Vagina (tissue), 2 donors: ENCODE measurements around the gene SPIB. TPM values are rescaled to one million over a fixed set of nuclear protein-coding genes. Genes with fewer than 3 reads are reported as not detected.

Source experiments
- DNase-seq, 2 donors: peaks; one replicate each; pipeline ENCODE4 v3.0.0-alpha.2; 2017; ENCODE audit errors: extremely low spot score in 2 of 2
- H3K27ac ChIP-seq: fragments of 200-600 bp; sonication (generic); one replicate; pipeline ENCODE4 v1.5.1; 2019
- H3K27me3 ChIP-seq: fragments of 200-600 bp; sonication (generic); one replicate; pipeline ENCODE4 v1.5.1; 2019
- H3K36me3 ChIP-seq, 2 donors: fragments of 200-600 bp; sonication (generic); one replicate each; pipeline ENCODE4 v1.5.1; 2017 to 2019
- H3K4me1 ChIP-seq: fragments of 200-600 bp; sonication (generic); one replicate; pipeline ENCODE4 v1.5.1; 2019
- H3K4me3 ChIP-seq, 2 donors: fragments of 200-600 bp; sonication (generic); 1 replicate in 1 of 2; 2 replicates in 1 of 2; pipeline ENCODE4 v1.5.1; 2016 to 2019
- H3K9me3 ChIP-seq: fragments of 200-600 bp; sonication (generic); one replicate; pipeline ENCODE4 v1.5.1; 2019
- POLR2A ChIP-seq, 2 donors: fragments of 450-650 bp; IDR thresholded peaks; one replicate each; pipeline ENCODE4 v1.6.1; 2017; ENCODE audit warnings: antibody characterized with exemption in 2 of 2, mild to moderate bottlenecking in 2 of 2, moderate library complexity in 2 of 2
- POLR2AphosphoS5 ChIP-seq, 2 donors: sonication (generic); formaldehyde crosslinking; IDR thresholded peaks; one replicate each; pipeline ENCODE4 v1.9.0; 2017; ENCODE audit warnings: antibody characterized with exemption in 2 of 2, mild to moderate bottlenecking in 2 of 2, low read depth in 1 of 2; ENCODE audit not compliant: insufficient read depth in 1 of 2
- intact Hi-C: fragments of 100-400 bp; cut with DNase I; formaldehyde crosslinking; loops from one replicate; pipeline ENCODE4 v1.15.1; 2023
- total RNA-seq: library from RNA; depleted of rRNA; stranded (reverse); fragments of >200 nt; gene quantifications from one replicate; pipeline ENCODE4 v1.2.3, GENCODE V29; 2016
- TF ChIP-seq, protein P1 (sequence below), 3 experiments: fragments of 450-650 bp in 2 of 3; fragments of 200-600 bp in 1 of 3; sonication (generic) in 1 of 3; IDR thresholded peaks; one replicate each; pipeline ENCODE4 v1.5.1; 2017 to 2019; ENCODE audit warnings: antibody characterized with exemption in 3 of 3, mild to moderate bottlenecking in 2 of 3, moderate library complexity in 2 of 3

Gene SPIB
- total RNA-seq, 1 donor from 2014 or later, result not detected

DNA sequence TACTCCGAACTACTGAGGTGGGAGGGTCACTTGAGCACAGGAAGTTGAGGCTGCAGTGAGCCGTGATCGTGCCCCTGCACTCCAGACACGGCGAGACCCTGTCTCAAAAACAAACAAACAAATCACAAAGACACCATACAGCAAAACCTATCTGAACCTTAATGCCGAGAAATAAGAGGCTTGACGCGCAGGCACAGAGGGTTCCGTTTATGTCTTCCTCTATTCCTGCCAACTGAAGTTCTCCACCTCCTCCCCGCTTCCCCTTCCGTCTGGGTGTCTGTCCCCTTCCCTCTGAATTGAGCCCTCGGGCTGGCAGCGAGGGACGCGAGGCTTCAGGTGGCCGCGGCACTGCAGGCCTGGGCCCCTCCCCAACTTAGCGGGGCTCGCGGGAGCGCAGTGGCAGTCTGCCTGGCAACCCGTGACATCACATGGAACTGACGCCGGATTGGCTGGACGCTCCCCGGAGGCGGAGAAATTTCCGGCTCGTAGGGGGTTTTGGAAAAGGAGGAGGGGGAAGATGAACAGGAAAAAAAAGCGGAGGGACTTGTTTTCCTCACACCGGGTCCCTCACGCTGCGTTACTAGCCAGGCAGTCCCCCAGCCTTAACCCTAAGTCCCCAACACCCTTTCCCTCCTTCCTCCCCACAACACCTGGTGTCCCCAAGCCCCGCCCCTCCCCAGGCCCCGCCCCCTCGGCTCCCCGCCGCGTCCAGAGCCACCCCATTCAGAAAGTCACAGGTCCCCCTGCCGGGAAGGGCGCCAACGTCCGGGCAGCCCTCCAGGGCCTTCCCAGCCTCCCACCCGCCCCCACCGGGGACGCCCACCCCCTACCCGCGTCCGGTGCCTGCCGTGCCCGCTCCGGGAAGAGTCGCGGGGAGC lies 12.8 kb downstream of the SPIB start:
- intact Hi-C loops, result no loop called here
- Histone ChIP-seq H3K4me1 (peaks cover 11% of the 10 kb centered on the region), H3K36me3 (no peaks in the 10 kb centered on the region), H3K4me3 (peak overlapping the region; percentile 46 to 47), H3K27ac (peak overlapping the region; percentile 27), H3K27me3 (no peaks in the 10 kb centered on the region), H3K9me3 (no peaks in the 10 kb centered on the region)
- DNase-seq, result no peak
- TF ChIP-seq POLR2AphosphoS5 (IDR thresholded peaks at IDR 0.05; ENCODE audit: insufficient read depth in 1 of 2, low read depth in 1 of 2) (peak in 1 of 2 donors; percentile 44), POLR2A (IDR thresholded peaks at IDR 0.05) (no peak)

- peak within 1 kb of the TSS; percentile 27 for H3K27ac ChIP-seq
- no peaks in the 10 kb centered on the region for H3K36me3 ChIP-seq
- TF ChIP-seq, protein P1, sequence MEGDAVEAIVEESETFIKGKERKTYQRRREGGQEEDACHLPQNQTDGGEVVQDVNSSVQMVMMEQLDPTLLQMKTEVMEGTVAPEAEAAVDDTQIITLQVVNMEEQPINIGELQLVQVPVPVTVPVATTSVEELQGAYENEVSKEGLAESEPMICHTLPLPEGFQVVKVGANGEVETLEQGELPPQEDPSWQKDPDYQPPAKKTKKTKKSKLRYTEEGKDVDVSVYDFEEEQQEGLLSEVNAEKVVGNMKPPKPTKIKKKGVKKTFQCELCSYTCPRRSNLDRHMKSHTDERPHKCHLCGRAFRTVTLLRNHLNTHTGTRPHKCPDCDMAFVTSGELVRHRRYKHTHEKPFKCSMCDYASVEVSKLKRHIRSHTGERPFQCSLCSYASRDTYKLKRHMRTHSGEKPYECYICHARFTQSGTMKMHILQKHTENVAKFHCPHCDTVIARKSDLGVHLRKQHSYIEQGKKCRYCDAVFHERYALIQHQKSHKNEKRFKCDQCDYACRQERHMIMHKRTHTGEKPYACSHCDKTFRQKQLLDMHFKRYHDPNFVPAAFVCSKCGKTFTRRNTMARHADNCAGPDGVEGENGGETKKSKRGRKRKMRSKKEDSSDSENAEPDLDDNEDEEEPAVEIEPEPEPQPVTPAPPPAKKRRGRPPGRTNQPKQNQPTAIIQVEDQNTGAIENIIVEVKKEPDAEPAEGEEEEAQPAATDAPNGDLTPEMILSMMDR (IDR thresholded peaks at IDR 0.05), result no peak
- no peak for TF ChIP-seq POLR2A (IDR thresholded peaks at IDR 0.05)
- TF ChIP-seq POLR2AphosphoS5 (IDR thresholded peaks at IDR 0.05; ENCODE audit: insufficient read depth in 1 of 2, low read depth in 1 of 2), result no peak
- H3K4me3 ChIP-seq, result peak within 1 kb of the TSS; percentile 46 to 47
- intact Hi-C loops, result no loop called here
- H3K4me1 ChIP-seq, result peaks cover 11% of the 10 kb centered on the region
- DNase-seq, result no peak
- H3K27me3 ChIP-seq, result no peaks in the 10 kb centered on the region
- no peaks in the 10 kb centered on the region for H3K9me3 ChIP-seq
Observed at GRCh38 chr19:50432221-50433028, 13.7 kb downstream of the SPIB start, which contains the start of gene MYBPC2. TSS of gene MYBPC2 (plus strand) at chr19:50432892. CDS start at chr19:50432954, 62 bp downstream.

DNA sequence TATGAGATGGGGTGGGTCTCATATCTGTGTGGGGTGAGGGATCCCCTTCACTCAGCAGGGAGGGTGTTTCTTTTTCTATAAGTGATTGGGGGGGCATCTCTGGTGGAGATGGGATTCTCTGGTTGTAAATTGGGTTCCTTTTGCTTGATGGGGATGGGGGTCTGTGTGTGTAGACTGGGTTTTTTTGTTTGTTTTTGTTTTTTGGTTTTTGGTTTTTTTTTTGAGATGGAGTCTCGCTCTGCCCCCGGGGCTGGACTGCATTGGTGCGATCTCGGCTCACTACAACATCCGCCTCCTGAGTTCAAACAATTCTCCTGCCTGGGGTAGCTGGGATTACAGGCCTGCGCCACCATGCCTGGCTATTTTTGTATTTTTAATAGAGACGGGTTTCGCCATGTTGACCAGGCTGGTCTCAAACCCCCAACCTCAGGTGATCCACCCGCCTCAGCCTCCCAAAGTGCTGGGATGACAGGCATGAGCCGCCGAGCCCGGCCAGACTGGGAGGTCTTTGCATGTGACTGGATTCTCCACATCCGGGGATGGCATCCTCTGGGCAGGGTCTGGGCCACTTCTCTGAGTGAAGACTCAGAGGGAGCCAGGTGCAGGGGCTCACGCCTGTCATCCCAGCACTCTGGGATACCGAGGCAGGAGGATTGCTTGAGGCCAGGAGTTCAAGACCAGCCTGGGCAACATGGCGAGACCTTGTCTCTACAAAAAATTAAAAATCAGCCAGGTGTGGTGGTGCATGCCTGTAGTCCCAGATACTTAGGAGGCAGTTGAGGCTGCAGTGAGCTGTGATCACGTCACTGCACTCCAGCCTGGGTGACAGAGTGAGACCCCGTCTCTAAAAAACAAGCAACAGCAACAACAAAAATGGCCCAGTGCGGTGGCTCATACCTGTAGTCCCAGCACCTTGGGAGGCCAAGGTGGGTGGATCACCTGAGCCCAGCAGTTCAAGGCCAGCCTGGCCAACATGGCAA lies 14.8 kb downstream of the SPIB start:
- H3K27me3 ChIP-seq, result no peaks in the 10 kb centered on the region
- TF ChIP-seq POLR2AphosphoS5 (IDR thresholded peaks at IDR 0.05; ENCODE audit: insufficient read depth in 1 of 2, low read depth in 1 of 2), result no peak
- no peak for TF ChIP-seq POLR2A (IDR thresholded peaks at IDR 0.05)
- TF ChIP-seq, protein P1 (IDR thresholded peaks at IDR 0.05), result no peak
- intact Hi-C loops, result no loop called here

GRCh38 chr19:50434525-50434924 lies 15.8 kb downstream of the SPIB start:
- Histone ChIP-seq H3K27me3 (no peaks in the 10 kb centered on the region), H3K4me3 (no peak overlapping the region), H3K27ac (no peak overlapping the region), H3K36me3 (no peaks in the 10 kb centered on the region), H3K4me1 (peaks cover 11% of the 10 kb centered on the region), H3K9me3 (no peaks in the 10 kb centered on the region)
- intact Hi-C loops, result no loop called here
- DNase-seq, result no peak
- no peak for TF ChIP-seq POLR2A (IDR thresholded peaks at IDR 0.05)
- no peak for TF ChIP-seq POLR2AphosphoS5 (IDR thresholded peaks at IDR 0.05; ENCODE audit: insufficient read depth in 1 of 2, low read depth in 1 of 2)
- TF ChIP-seq, protein P1 (IDR thresholded peaks at IDR 0.05), result no peak

More for the DNA sequence above, 14.8 kb downstream of the SPIB start:
- DNase-seq, result no peak
- Histone ChIP-seq H3K27ac (no peak overlapping the region), H3K4me1 (peaks cover 11% of the 10 kb centered on the region), H3K4me3 (no peak overlapping the region), H3K9me3 (no peaks in the 10 kb centered on the region), H3K36me3 (no peaks in the 10 kb centered on the region)
